ENCODE data around the gene SRR.

DNA sequence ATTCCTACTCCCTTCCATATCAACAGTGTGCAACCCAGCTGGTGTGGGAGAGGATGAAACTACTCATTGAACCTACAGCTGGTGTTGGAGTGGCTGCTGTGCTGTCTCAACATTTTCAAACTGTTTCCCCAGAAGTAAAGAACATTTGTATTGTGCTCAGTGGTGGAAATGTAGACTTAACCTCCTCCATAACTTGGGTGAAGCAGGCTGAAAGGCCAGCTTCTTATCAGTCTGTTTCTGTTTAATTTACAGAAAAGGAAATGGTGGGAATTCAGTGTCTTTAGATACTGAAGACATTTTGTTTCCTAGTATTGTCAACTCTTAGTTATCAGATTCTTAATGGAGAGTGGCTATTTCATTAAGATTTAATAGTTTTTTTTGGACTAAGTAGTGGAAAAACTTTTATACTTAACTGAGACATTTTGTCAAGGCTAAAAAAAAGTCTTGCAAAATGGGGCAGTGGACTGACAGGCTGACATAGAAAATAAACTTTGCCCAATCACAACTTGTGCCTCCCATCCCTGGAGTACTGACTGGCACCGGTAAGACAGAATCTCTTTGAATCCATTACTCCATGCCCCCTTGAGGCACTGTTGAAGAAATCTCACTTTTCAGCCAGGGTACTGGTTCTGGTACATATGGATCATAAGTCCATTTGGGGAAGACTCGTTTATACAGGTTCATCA is 20.0 kb downstream of the SRR start:
- TF ChIP-seq, protein P1, sequence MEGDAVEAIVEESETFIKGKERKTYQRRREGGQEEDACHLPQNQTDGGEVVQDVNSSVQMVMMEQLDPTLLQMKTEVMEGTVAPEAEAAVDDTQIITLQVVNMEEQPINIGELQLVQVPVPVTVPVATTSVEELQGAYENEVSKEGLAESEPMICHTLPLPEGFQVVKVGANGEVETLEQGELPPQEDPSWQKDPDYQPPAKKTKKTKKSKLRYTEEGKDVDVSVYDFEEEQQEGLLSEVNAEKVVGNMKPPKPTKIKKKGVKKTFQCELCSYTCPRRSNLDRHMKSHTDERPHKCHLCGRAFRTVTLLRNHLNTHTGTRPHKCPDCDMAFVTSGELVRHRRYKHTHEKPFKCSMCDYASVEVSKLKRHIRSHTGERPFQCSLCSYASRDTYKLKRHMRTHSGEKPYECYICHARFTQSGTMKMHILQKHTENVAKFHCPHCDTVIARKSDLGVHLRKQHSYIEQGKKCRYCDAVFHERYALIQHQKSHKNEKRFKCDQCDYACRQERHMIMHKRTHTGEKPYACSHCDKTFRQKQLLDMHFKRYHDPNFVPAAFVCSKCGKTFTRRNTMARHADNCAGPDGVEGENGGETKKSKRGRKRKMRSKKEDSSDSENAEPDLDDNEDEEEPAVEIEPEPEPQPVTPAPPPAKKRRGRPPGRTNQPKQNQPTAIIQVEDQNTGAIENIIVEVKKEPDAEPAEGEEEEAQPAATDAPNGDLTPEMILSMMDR (IDR thresholded peaks at IDR 0.05; ENCODE audit: insufficient read depth, low read length, poor library complexity, severe bottlenecking): no peak
- TF ChIP-seq EZH2phosphoT487 (conservative IDR thresholded peaks at IDR 0.05; ENCODE audit: low read length): no peak
